ENCODE measurements around the gene ABCC2.

DNA sequence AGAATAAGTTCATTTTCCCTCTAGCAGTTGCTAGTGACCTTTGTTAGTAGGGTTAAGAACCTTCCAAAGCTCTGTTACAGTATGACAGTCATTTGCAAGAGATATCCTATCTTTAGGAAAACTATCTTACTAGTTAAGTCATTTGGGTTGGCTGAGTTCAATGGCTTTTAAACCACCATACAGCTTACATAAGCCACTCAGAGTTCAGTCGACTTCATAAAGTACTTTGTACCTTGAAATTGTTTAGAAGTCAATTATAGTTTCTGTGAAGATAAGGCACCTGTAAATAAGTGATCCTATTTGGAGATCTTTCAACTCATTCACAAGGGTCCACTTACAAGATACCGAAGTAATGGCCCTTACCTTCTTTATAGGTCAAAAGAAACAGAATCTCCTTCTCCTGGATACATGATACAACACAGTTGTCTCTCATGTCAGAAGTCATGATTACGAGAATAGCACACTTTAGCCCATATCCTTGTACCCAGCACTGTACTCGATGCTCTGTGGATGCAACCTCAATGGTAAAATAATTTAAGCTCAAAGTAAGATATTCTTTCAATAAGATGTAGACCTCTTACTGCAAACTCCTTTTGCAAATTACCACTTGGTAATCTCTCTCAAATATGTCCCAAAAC is 11.9 kb upstream of the ABCC2 start:
- TF ChIP-seq, protein P1, sequence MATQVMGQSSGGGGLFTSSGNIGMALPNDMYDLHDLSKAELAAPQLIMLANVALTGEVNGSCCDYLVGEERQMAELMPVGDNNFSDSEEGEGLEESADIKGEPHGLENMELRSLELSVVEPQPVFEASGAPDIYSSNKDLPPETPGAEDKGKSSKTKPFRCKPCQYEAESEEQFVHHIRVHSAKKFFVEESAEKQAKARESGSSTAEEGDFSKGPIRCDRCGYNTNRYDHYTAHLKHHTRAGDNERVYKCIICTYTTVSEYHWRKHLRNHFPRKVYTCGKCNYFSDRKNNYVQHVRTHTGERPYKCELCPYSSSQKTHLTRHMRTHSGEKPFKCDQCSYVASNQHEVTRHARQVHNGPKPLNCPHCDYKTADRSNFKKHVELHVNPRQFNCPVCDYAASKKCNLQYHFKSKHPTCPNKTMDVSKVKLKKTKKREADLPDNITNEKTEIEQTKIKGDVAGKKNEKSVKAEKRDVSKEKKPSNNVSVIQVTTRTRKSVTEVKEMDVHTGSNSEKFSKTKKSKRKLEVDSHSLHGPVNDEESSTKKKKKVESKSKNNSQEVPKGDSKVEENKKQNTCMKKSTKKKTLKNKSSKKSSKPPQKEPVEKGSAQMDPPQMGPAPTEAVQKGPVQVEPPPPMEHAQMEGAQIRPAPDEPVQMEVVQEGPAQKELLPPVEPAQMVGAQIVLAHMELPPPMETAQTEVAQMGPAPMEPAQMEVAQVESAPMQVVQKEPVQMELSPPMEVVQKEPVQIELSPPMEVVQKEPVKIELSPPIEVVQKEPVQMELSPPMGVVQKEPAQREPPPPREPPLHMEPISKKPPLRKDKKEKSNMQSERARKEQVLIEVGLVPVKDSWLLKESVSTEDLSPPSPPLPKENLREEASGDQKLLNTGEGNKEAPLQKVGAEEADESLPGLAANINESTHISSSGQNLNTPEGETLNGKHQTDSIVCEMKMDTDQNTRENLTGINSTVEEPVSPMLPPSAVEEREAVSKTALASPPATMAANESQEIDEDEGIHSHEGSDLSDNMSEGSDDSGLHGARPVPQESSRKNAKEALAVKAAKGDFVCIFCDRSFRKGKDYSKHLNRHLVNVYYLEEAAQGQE (IDR thresholded peaks at IDR 0.05; ENCODE audit: borderline replicate concordance), result no peak
- TF ChIP-seq, protein P2, sequence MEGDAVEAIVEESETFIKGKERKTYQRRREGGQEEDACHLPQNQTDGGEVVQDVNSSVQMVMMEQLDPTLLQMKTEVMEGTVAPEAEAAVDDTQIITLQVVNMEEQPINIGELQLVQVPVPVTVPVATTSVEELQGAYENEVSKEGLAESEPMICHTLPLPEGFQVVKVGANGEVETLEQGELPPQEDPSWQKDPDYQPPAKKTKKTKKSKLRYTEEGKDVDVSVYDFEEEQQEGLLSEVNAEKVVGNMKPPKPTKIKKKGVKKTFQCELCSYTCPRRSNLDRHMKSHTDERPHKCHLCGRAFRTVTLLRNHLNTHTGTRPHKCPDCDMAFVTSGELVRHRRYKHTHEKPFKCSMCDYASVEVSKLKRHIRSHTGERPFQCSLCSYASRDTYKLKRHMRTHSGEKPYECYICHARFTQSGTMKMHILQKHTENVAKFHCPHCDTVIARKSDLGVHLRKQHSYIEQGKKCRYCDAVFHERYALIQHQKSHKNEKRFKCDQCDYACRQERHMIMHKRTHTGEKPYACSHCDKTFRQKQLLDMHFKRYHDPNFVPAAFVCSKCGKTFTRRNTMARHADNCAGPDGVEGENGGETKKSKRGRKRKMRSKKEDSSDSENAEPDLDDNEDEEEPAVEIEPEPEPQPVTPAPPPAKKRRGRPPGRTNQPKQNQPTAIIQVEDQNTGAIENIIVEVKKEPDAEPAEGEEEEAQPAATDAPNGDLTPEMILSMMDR (IDR thresholded peaks at IDR 0.05; ENCODE audit: poor library complexity, severe bottlenecking), result no peak
- no peak for TF ChIP-seq EP300 (conservative IDR thresholded peaks at IDR 0.05; ENCODE audit: poor library complexity, severe bottlenecking)
- TF ChIP-seq EZH2 (IDR thresholded peaks at IDR 0.05; ENCODE audit: borderline replicate concordance, insufficient read depth, low read length, poor library complexity, severe bottlenecking), result no peak
- TF ChIP-seq POLR2AphosphoS5 (IDR thresholded peaks at IDR 0.05), result no peak
- no peak for TF ChIP-seq TAF1 (IDR thresholded peaks at IDR 0.05; ENCODE audit: low read depth)
- no peak for TF ChIP-seq MXI1 (conservative IDR thresholded peaks at IDR 0.05; ENCODE audit: poor library complexity, severe bottlenecking)
- TF ChIP-seq SMC3 (conservative IDR thresholded peaks at IDR 0.05; ENCODE audit: poor library complexity), result no peak
